DOHH2 (cell line): ENCODE measurements around the gene WDR59.

Experiments used
- EZH2phosphoT487 ChIP-seq: fragments of 200-600 bp; sonication (generic); IDR thresholded peaks from 2 replicates; pipeline ENCODE4 v1.6.1; 2017; ENCODE audit warnings: borderline replicate concordance, mild to moderate bottlenecking, antibody characterized with exemption, low read length, moderate library complexity, mixed read lengths
- TF ChIP-seq, protein P1 (sequence below): fragments of 200-600 bp; sonication (generic); IDR thresholded peaks from one replicate; pipeline ENCODE4 v1.5.1; 2014; ENCODE audit warnings: antibody characterized with exemption, mild to moderate bottlenecking, low read depth, low read length; ENCODE audit not compliant: poor library complexity, severe bottlenecking

DNA sequence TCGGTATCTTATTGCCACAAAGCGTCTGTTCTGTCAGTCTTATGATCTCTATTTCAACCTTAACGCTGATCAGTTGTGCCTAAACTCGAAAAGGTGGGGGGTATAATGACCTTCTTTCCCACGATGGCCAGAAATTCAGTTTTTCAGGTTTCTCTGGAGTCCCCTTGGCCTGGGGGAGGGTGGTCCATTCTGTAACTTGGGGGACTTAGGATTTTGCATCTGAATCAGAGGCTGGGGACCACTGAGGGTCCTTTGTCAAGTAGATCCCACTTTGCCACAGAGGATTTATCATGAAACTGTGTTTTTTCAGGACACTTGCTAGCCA is 6.3 kb upstream of the WDR59 start:
- TF ChIP-seq, protein P1, sequence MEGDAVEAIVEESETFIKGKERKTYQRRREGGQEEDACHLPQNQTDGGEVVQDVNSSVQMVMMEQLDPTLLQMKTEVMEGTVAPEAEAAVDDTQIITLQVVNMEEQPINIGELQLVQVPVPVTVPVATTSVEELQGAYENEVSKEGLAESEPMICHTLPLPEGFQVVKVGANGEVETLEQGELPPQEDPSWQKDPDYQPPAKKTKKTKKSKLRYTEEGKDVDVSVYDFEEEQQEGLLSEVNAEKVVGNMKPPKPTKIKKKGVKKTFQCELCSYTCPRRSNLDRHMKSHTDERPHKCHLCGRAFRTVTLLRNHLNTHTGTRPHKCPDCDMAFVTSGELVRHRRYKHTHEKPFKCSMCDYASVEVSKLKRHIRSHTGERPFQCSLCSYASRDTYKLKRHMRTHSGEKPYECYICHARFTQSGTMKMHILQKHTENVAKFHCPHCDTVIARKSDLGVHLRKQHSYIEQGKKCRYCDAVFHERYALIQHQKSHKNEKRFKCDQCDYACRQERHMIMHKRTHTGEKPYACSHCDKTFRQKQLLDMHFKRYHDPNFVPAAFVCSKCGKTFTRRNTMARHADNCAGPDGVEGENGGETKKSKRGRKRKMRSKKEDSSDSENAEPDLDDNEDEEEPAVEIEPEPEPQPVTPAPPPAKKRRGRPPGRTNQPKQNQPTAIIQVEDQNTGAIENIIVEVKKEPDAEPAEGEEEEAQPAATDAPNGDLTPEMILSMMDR, result no peak
- TF ChIP-seq EZH2phosphoT487, result no peak
